GM13977 (cell line): ENCODE data around the gene MRAS.

ENCODE experiments used
- DNase-seq: peaks from one replicate; pipeline ENCODE4 v3.0.0; 2012; ENCODE audit warnings: low spot score
- in situ Hi-C: fragments of 300-500 bp; cut with MboI; formaldehyde crosslinking; loops from one replicate; pipeline ENCODE4 v1.12.0; 2022; ENCODE audit warnings: low sequenced_read_pairs, low pct_unique_long_range_greater_than_20kb, mixed read lengths, inconsistent platforms; ENCODE audit not compliant: unreplicated experiment
- TF ChIP-seq, protein P1 (sequence below): IDR thresholded peaks from 2 replicates; pipeline ENCODE4 v1.5.1; 2012; ENCODE audit warnings: mild to moderate bottlenecking, control low read depth; ENCODE audit not compliant: insufficient read depth; ENCODE audit errors: extremely low read depth, missing control alignments

Gene MRAS

DNA sequence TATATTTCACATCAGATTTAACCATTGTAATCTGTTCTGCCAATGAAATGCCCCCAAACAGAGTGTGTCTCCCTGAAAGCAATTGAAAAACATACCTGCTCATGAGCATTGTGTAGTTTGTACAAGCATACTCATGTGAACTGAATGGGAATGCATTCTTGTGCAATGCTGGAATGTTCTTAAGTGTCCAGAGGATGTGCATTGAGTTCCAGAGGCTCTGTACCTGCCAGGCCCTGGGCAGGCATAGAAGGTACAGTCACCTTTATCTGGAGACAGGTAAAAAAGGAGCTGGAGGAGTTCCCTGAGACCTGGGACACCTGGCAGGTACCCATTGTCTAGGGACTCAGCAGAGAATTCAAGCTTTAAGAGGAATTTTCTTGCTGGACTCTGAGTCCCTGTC, 2.8 kb downstream of the MRAS start:
- in situ Hi-C loops: no loop called here
- TF ChIP-seq, protein P1, sequence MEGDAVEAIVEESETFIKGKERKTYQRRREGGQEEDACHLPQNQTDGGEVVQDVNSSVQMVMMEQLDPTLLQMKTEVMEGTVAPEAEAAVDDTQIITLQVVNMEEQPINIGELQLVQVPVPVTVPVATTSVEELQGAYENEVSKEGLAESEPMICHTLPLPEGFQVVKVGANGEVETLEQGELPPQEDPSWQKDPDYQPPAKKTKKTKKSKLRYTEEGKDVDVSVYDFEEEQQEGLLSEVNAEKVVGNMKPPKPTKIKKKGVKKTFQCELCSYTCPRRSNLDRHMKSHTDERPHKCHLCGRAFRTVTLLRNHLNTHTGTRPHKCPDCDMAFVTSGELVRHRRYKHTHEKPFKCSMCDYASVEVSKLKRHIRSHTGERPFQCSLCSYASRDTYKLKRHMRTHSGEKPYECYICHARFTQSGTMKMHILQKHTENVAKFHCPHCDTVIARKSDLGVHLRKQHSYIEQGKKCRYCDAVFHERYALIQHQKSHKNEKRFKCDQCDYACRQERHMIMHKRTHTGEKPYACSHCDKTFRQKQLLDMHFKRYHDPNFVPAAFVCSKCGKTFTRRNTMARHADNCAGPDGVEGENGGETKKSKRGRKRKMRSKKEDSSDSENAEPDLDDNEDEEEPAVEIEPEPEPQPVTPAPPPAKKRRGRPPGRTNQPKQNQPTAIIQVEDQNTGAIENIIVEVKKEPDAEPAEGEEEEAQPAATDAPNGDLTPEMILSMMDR: no peak
- DNase-seq: no peak

DNA sequence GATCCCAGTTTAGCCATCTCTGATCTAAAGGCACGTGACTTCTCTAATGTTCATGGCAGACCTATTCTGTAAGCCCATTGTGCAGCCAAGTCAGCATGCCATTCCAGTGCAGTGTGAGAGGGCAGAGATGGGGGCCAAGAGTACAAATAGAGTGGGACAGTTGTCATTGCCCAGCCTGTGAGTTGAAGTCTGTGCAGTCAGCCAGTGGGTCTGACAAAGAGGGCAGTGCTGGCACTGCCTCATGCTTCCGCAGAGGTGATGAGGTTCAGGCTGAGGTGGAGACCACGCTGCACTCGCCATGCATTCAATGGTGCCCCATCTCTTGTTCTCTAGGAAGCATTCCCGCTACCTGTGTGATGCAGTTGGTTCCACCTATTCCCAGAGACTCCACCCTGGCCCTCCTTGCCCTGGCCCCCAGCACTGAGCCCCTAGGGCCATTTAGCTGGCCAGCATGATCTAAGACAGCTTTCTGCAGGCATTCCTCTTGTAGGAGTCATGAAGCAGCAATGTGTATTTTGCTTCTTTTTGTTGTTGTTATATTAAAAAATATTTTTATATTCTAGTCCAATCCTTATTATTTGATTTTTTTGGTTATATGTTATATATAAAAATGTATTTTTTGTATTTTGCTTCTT, 3.7 kb downstream of the MRAS start:
- in situ Hi-C loops: no loop called here
- no peak for DNase-seq
- TF ChIP-seq, protein P1: no peak

DNA sequence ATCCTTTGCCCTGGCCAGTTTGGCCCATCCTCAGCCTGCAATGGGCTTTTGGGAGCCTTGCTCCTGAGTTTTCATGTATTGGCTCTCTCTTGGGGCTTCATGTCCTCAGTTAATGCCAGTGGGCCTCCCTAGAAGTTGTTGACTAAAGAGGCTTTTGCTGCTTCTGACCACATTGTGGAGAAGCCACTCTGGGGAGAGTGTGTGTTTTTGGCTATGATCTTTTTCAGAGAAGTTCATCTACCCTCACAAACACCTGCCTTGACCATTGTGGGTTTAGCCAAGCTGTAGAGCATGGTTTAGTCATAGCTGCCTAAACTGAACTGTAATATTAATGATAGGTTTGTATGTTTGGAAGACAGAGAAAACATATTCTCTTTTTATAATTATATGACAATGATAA, 6.0 kb downstream of the MRAS start:
- TF ChIP-seq, protein P1: no peak
- in situ Hi-C loops: no loop called here
- no peak for DNase-seq

DNA sequence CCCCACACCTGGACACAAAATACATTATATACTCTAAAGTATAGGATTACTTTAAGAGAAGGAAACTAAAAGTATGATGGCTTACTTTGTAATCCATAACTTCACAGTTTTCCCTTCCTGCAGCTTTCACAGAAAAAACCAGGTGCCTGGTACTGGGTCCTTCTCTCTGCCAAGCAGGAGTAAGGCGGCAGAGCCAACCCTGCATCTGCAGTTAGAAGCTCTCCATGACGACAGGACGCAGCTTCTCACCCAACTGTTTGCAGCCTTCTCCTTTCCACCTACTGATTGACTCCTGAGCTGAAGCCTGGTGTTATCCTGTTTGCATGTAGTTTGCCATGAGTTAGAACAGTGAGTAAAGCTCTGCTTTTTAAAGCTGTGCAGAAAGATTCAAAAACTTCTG, 6.7 kb downstream of the MRAS start:
- DNase-seq: no peak
- TF ChIP-seq, protein P1: no peak
- in situ Hi-C loops: no loop called here

DNA sequence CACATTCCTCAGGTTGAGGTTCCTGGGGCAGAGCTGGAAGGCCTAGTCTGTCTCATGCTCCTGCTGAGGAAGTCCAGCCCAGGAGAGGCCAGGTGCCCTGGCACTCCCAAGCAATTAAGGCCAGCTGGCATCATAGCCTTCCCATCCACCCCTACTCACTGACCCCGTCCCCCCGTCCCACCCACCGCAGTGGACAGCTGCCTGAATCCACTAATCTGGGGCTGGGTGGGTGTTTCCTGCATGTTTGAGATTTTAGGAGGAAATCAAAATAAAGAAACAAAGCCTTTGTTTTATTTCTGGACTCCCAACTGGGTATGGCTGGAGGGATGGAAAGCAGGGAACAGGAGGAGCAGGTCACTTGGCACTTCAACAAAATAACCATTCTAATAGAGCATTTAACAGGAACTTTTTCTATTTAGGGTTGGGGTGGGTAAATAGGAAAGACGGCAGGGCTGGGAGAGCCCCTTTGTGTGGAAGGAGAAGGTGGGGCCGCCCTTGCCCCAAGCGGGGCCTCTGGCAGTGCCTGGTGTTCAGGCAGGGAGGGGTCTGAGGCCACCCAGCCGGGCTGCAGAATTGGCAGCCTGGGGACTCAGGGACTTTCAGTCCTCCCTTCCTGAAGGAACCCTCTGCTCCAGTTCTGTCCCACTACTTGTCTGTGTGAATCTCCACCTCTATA, 8.5 kb downstream of the MRAS start:
- TF ChIP-seq, protein P1: no peak
- in situ Hi-C loops: no loop called here
- DNase-seq: no peak

DNA sequence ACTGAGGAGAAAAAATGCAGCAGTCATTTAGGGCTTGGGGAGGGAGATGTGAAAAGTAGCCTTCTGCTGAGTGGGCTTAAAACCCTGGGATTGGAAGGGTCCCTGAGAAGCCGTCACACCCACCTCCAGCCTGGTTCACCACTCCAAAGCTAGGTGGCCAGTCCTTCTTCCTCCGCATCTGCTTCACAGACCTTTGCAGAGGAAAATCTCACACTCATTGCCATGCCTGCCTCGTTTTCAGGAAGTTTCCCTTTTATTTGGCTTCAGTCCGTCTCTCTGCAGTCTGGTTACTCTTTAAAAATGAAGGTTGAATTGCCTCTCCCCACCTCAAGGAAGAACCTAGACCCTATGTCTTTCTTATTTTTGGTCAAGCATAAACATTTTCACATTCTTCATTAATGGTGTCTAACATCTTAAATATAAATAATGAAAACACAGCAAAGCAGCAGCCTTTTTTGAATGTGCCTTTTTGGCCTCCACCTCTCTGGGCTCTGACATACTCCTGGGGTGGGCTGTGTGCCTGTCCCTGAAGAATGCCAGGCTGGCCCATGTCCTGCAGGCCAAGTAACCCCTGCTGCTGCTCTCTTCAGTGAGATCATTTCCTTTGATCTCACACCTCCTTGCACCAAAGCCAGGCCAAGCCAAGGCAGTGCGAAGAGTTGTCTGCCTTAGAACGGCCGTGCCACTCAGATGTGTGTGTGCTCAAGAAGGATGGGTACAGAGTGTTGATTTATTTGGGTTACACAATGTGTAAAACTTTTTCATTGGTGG, 11.0 kb downstream of the MRAS start:
- in situ Hi-C loops: no loop called here
- no peak for DNase-seq
- TF ChIP-seq, protein P1: no peak
